Measurements from ENCODE around the gene ADAM20.
"Not testable (repeated sequence)": the region's sequence is repeated elsewhere in the genome, so short reads cannot be mapped to it uniquely, and the experiment has no call there.

Gene ADAM20

GRCh38 chr14:70534904-70535303 is at the start of gene ADAM20:
Gene ADAM20, minus strand, starts transcription at chr14:70535004. Its CDS starts 10,247 bp downstream, at chr14:70524757.
- no peak for DNase-seq

GRCh38 chr14:70576891-70577290 is 42.1 kb upstream of the ADAM20 start:
- DNase-seq: no peak

- DNase-seq: no peak
Observed at GRCh38 chr14:70573050-70573449, 38.2 kb upstream of the ADAM20 start.

- no peak for DNase-seq
Observed at GRCh38 chr14:70571139-70571538, 36.3 kb upstream of the ADAM20 start.

- DNase-seq: peak in 1 of 2 donors; percentile 2
Observed at GRCh38 chr14:70567791-70568190, 33.0 kb upstream of the ADAM20 start.

GRCh38 chr14:70563869-70564268 is 29.1 kb upstream of the ADAM20 start:
- DNase-seq: no peak

GRCh38 chr14:70563417-70563816 is 28.6 kb upstream of the ADAM20 start:
- DNase-seq: no peak

GRCh38 chr14:70558356-70558755 is 23.6 kb upstream of the ADAM20 start:
- no peak for DNase-seq

GRCh38 chr14:70555890-70556289 is 21.1 kb upstream of the ADAM20 start:
- DNase-seq: no peak

- DNase-seq: no peak
Observed at GRCh38 chr14:70538087-70538486, 3.3 kb upstream of the ADAM20 start.

- DNase-seq: no peak
Observed at GRCh38 chr14:70536830-70537229, 2.0 kb upstream of the ADAM20 start.

- DNase-seq: no peak
Observed at GRCh38 chr14:70530417-70530816, 4.4 kb downstream of the ADAM20 start.

- DNase-seq: no peak
Observed at GRCh38 chr14:70527501-70528105, 7.2 kb downstream of the ADAM20 start.

- no peak for DNase-seq
Observed at GRCh38 chr14:70525691-70526090, 9.1 kb downstream of the ADAM20 start.

- DNase-seq: no peak
Observed at GRCh38 chr14:70515811-70516210, 19.0 kb downstream of the ADAM20 start.

GRCh38 chr14:70514168-70515069 is 20.4 kb downstream of the ADAM20 start:
- no peak for DNase-seq

- DNase-seq: no peak
Observed at GRCh38 chr14:70498191-70498590, 36.6 kb downstream of the ADAM20 start.

- DNase-seq: no peak
Observed at GRCh38 chr14:70489579-70490200, 45.1 kb downstream of the ADAM20 start.

GRCh38 chr14:70477356-70478105 is 57.3 kb downstream of the ADAM20 start:
- not testable (repeated sequence) for DNase-seq

GRCh38 chr14:70475459-70475858 is 59.3 kb downstream of the ADAM20 start:
- not testable (repeated sequence) for DNase-seq

GRCh38 chr14:70473825-70474224 is 61.0 kb downstream of the ADAM20 start:
- no peak for DNase-seq

Data from CD4-positive, alpha-beta T cell treated with Interleukin-4 for 1 hour (primary cell).